K562 (cell line): ENCODE results near the gene PACRG.

Experiments
- BDP1 ChIP-seq: IDR thresholded peaks from 3 replicates; pipeline ENCODE4 v1.6.1; 2011; ENCODE audit not compliant: insufficient read length, insufficient read depth
- MBD2 ChIP-seq: sonication (generic); IDR thresholded peaks from 2 replicates; pipeline ENCODE4 v1.6.1; 2016; ENCODE audit warnings: low read depth, borderline replicate concordance
- POLR2A ChIP-seq: fragments of 450-650 bp; conservative IDR thresholded peaks from 2 replicates; pipeline ENCODE4 v1.6.1; 2016
- ZFPM2 ChIP-seq: fragments of 250-450 bp; sonication (Bioruptor Pico); IDR thresholded peaks from 2 replicates; pipeline ENCODE4 v1.5.1; 2022; ENCODE audit warnings: mild to moderate bottlenecking
- ZNF561 ChIP-seq: fragments of 450-650 bp; formaldehyde crosslinking; conservative IDR thresholded peaks from 2 replicates; pipeline ENCODE4 v1.4.0; 2020; ENCODE audit warnings: mild to moderate bottlenecking, moderate library complexity

DNA sequence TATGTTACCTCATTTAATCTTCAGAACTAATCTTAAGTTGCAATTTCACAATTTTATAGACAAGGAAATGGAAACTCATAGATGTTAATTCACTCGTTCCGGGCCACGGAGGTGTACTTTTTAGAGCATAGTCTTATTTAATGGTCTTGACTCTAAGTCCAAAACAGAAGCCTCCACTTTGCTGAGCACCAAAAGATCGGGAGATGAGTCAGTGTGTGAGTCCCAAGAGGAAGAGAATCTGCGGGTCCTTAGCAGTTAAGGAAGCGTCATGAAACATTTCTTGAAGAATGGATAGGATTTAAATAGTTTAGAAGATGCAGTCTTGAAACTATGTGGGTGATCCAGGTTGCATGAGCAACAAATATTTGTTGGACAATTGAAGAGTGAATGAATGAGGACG, 454.9 kb downstream of the PACRG start:
- no peak for TF ChIP-seq POLR2A
- TF ChIP-seq ZNF561 (CRISPR knock-in tag) = no peak
- TF ChIP-seq BDP1 = no peak
- TF ChIP-seq MBD2 = no peak
- no peak for TF ChIP-seq ZFPM2 (CRISPR knock-in tag)
